ENCODE data around the gene HABP2.

The HABP2 gene

GRCh38 chr10:113609704-113610108 is 56.9 kb downstream of the HABP2 start:
- DNase-seq, result no peak

- no peak for DNase-seq
These were observed 58.1 kb downstream of the HABP2 start for GRCh38 chr10:113610631-113611601.

GRCh38 chr10:113612154-113612553 is 59.3 kb downstream of the HABP2 start:
- no peak for DNase-seq

GRCh38 chr10:113613427-113613826 is 60.6 kb downstream of the HABP2 start:
- no peak for DNase-seq

GRCh38 chr10:113613977-113614690 is 61.3 kb downstream of the HABP2 start:
- DNase-seq, result no peak

- DNase-seq, result peak; percentile 19
These were observed 63.6 kb downstream of the HABP2 start for GRCh38 chr10:113616244-113617074.

GRCh38 chr10:113617086-113617485 is 64.2 kb downstream of the HABP2 start:
- DNase-seq, result no peak

- no peak for DNase-seq
These were observed 65.5 kb downstream of the HABP2 start for GRCh38 chr10:113618338-113618737.

GRCh38 chr10:113619401-113619800 is 66.5 kb downstream of the HABP2 start:
- DNase-seq, result no peak

- no peak for DNase-seq
These were observed 67.7 kb downstream of the HABP2 start for GRCh38 chr10:113620511-113620910.

- DNase-seq, result no peak
These were observed 68.1 kb downstream of the HABP2 start for GRCh38 chr10:113620936-113621335.

GRCh38 chr10:113621799-113622198 is 68.9 kb downstream of the HABP2 start:
- DNase-seq, result no peak

GRCh38 chr10:113622831-113623230 is 70.0 kb downstream of the HABP2 start:
- DNase-seq, result no peak

GRCh38 chr10:113625461-113626186 is 72.8 kb downstream of the HABP2 start:
- no peak for DNase-seq

- DNase-seq, result no peak
These were observed 74.0 kb downstream of the HABP2 start for GRCh38 chr10:113626809-113627355.

GRCh38 chr10:113627836-113628235 is 75.0 kb downstream of the HABP2 start:
- DNase-seq, result no peak

- no peak for DNase-seq
These were observed 75.8 kb downstream of the HABP2 start for GRCh38 chr10:113628607-113629153.

GRCh38 chr10:113630929-113631533 is 78.2 kb downstream of the HABP2 start:
- DNase-seq, result no peak

GRCh38 chr10:113631684-113632367 is 79.0 kb downstream of the HABP2 start:
- DNase-seq, result no peak

Data from hematopoietic multipotent progenitor cell treated with erythropoietin and hydrocortisone succinate and interleukin-3 and kit ligand, for 6 days (in vitro differentiated cells).